Ovary (tissue), 9 donors: Measurements from ENCODE around the gene TMEFF2. TPM values are rescaled to one million over a fixed set of nuclear protein-coding genes. Genes with fewer than 3 reads are reported as not detected.

Source experiments
- DNase-seq, 5 donors: peaks; one replicate each; pipeline ENCODE4 v3.0.0-alpha.2; 2019 to 2020
- H3K27ac ChIP-seq, 2 donors: fragments of 200-600 bp; one replicate each; pipeline versions ENCODE4 v1.5.1 to v1.8.0; 2019 to 2022
- H3K27me3 ChIP-seq: fragments of 200-600 bp; one replicate; pipeline ENCODE4 v1.8.0; 2022
- H3K36me3 ChIP-seq: fragments of 200-600 bp; sonication (generic); one replicate; pipeline ENCODE4 v1.5.1; 2019
- H3K4me1 ChIP-seq: one replicate; pipeline ENCODE4 v1.8.1; 2013; ENCODE audit warnings: mild to moderate bottlenecking, moderate library complexity; ENCODE audit not compliant: insufficient read depth
- H3K4me3 ChIP-seq: fragments of 200-600 bp; sonication (generic); one replicate; pipeline ENCODE4 v1.5.1; 2017
- H3K9me3 ChIP-seq, 2 donors: fragments of 200-600 bp in 1 of 2; sonication (generic) in 1 of 2; one replicate each; pipeline versions ENCODE4 v1.5.1 to v1.8.1; 2013 to 2019; ENCODE audit warnings: mild to moderate bottlenecking in 1 of 2, moderate library complexity in 1 of 2
- EP300 ChIP-seq: sonication (generic); formaldehyde crosslinking; IDR thresholded peaks from one replicate; pipeline ENCODE4 v1.6.1; 2017; ENCODE audit warnings: antibody characterized with exemption
- POLR2A ChIP-seq: fragments of 450-650 bp; IDR thresholded peaks from one replicate; pipeline ENCODE4 v1.6.1; 2017; ENCODE audit warnings: antibody characterized with exemption, mild to moderate bottlenecking, moderate library complexity
- WGBS, 3 donors: extraction: QIAGEN DNeasy Blood & Tissue Kit in 1 of 3; methylation state at CpG; one replicate each; pipeline versions ENCODE4 v1.1.5 to v1.1.7; 2013 to 2017; 5-methylcytosine and 5-hydroxymethylcytosine counted together
- intact Hi-C, 4 donors: fragments of 100-400 bp; cut with DNase I; formaldehyde crosslinking; loops; one replicate each; pipeline versions ENCODE4 v1.11.0 to v1.15.1; 2022 to 2023
- polyA plus RNA-seq, 2 donors: library from polyadenylated mRNA; stranded (reverse); fragments of 200-250 nt in 1 of 2; fragments of 350-450 nt in 1 of 2; fragmentation: Illumina TruSeq in 1 of 2; extraction: RNeasy Lipid Tissue Mini Kit (QIAGEN cat#74804) in 1 of 2; gene quantifications; one replicate each; pipeline ENCODE4 v1.2.3, GENCODE V29; 2013 to 2014
- total RNA-seq, 7 donors: library from RNA; depleted of rRNA in 2 of 7; stranded (reverse); fragments of >200 nt in 2 of 7; fragmentation: NEBNext Ultra II Directional in 3 of 7; extraction: Animal tissue kit (Norgen Biotek cat#: 25700) in 3 of 7; gene quantifications; one replicate each; pipeline versions ENCODE4 v1.1.0 to v1.2.4, GENCODE V29; 2016 to 2023
- TF ChIP-seq, protein P1 (sequence below), 3 donors: fragments of 450-650 bp in 2 of 3; fragments of 200-600 bp in 1 of 3; IDR thresholded peaks; one replicate each; pipeline versions ENCODE4 v1.5.1 to v1.8.0; 2016 to 2022; ENCODE audit warnings: antibody characterized with exemption in 3 of 3, mild to moderate bottlenecking in 1 of 3
- donor health status: DM: no; HTN: no; CAD: no; lungs with moderate emphysema.
- donor health status: DM: no; HTN: no; CAD: no.
- donor health status: Bipolar disorder and iron deficiency.
- donor health status: DM: yes; HTN: yes; CAD: no.
- donor health status: DM: no; HTN: no; CAD: no.
- donor health status: DM: yes; HTN: yes; CAD: no.

The TMEFF2 gene
- total and polyA plus RNA-seq, 9 donors = 0.05 to 0.34 (median 0.08) TPM; not detected in 5

DNA sequence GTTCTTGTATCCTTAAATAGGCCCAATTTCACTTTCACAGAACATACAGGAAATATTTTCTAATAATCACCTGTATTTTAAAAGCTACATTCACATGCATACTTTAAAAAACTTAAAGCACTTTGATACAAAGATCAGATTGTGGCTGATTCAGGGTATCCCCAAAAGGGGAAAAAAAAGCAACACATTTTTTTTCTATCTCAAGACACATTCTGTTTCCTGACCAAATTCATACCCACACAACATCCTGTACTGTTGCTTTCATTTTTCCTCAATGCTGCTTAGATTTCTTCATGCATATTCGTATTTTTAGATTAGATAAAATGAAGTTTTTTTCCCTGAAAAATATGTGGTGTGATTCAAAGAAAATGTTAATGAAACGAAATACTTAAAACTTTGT, 122.5 kb downstream of the TMEFF2 start:
- 22 to 28% (median 27%) methylated on average over 2 of the region's 2 CpGs for WGBS, 3 donors
- intact Hi-C loops = no loop called here
- no peaks in the 10 kb centered on the region for H3K27me3 ChIP-seq
- no peaks in the 10 kb centered on the region for H3K36me3 ChIP-seq
- H3K4me3 ChIP-seq = no peak overlapping the region
- H3K9me3 ChIP-seq = no peaks in the 10 kb centered on the region
- DNase-seq = no peak
- H3K27ac ChIP-seq = no peak overlapping the region
- H3K4me1 ChIP-seq = no peaks in the 10 kb centered on the region
- TF ChIP-seq POLR2A = no peak
- TF ChIP-seq EP300 = no peak
- TF ChIP-seq, protein P1, sequence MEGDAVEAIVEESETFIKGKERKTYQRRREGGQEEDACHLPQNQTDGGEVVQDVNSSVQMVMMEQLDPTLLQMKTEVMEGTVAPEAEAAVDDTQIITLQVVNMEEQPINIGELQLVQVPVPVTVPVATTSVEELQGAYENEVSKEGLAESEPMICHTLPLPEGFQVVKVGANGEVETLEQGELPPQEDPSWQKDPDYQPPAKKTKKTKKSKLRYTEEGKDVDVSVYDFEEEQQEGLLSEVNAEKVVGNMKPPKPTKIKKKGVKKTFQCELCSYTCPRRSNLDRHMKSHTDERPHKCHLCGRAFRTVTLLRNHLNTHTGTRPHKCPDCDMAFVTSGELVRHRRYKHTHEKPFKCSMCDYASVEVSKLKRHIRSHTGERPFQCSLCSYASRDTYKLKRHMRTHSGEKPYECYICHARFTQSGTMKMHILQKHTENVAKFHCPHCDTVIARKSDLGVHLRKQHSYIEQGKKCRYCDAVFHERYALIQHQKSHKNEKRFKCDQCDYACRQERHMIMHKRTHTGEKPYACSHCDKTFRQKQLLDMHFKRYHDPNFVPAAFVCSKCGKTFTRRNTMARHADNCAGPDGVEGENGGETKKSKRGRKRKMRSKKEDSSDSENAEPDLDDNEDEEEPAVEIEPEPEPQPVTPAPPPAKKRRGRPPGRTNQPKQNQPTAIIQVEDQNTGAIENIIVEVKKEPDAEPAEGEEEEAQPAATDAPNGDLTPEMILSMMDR (IDR thresholded peaks at IDR 0.05) = no peak

DNA sequence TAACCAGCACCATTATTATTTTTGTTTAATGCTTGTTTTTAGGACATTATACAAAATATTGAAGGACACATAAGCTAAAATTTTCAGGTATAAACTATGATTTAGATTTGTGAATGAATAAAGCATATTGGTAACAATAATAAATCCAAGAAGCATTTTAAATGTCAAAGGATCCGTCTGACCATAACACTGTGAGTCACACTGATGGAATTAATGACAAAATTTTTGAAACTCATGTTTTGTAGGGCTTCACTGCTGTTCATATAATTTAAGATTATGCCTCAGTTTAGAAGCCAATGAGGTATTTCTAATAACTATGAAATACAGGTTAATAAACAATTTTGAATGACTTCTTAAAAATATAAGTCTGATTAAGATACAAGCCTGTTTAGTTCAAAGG, 124.6 kb downstream of the TMEFF2 start:
- intact Hi-C loops = no loop called here
- no peaks in the 10 kb centered on the region for H3K9me3 ChIP-seq
- no peak overlapping the region for H3K27ac ChIP-seq
- no peak for DNase-seq
- TF ChIP-seq POLR2A = no peak
- TF ChIP-seq EP300 = no peak
- TF ChIP-seq, protein P1 (IDR thresholded peaks at IDR 0.05) = no peak
- no peaks in the 10 kb centered on the region for H3K36me3 ChIP-seq
- 47 to 67% (median 61%) methylated on average over 1 of the region's 1 CpG for WGBS, 3 donors
- no peaks in the 10 kb centered on the region for H3K4me1 ChIP-seq
- no peaks in the 10 kb centered on the region for H3K27me3 ChIP-seq
- no peak overlapping the region for H3K4me3 ChIP-seq

DNA sequence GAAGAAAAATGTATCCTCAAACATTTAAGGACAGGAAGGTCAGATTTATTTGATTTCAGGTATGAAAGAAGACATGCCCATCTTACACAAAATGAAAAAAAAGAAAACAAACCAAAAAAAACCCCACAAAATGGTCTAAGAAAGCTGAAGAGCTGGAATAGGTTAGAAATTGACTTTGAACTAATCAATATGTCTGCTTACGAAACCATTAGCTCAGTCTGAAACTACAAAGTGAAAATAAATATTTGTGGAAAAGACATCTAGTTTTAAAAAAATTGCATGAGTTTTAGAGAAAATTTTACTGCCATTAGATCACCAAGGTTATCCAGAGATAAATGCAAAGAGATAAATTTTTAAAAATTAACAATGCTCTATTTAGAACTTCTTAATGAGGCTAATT, 125.3 kb downstream of the TMEFF2 start:
- H3K27me3 ChIP-seq = no peaks in the 10 kb centered on the region
- intact Hi-C loops = no loop called here
- no peak overlapping the region for H3K4me3 ChIP-seq
- TF ChIP-seq, protein P1 (IDR thresholded peaks at IDR 0.05) = no peak
- no peak for TF ChIP-seq POLR2A
- TF ChIP-seq EP300 = no peak
- no peaks in the 10 kb centered on the region for H3K9me3 ChIP-seq
- no peaks in the 10 kb centered on the region for H3K36me3 ChIP-seq
- WGBS, 3 donors = 93 to 100% (median 97%) methylated on average over 1 of the region's 1 CpG
- DNase-seq = no peak
- no peaks in the 10 kb centered on the region for H3K4me1 ChIP-seq
- H3K27ac ChIP-seq = no peak overlapping the region

DNA sequence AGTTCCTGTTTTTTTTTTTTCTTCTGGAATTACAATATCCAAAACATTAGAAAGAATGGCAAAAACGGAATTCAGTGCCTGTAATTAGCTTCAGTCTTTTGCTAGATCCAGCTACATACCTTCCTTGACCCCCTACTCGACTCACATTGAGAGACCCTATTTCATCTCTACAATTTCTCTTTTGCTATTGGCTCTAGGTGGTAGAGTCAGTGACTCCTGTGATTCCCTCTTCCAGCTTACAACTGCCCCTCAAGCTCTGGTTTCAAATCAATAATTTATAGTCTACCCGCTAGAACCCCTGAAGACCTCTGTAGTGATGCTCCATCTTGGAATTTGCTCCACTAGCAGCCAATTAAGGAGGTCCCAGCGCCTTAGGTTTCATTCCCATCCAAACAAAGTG, 125.8 kb downstream of the TMEFF2 start:
- Histone ChIP-seq H3K9me3 (no peaks in the 10 kb centered on the region), H3K4me1 (no peaks in the 10 kb centered on the region), H3K4me3 (no peak overlapping the region), H3K27me3 (no peaks in the 10 kb centered on the region), H3K27ac (no peak overlapping the region), H3K36me3 (no peaks in the 10 kb centered on the region)
- DNase-seq = no peak
- intact Hi-C loops = no loop called here
- TF ChIP-seq, protein P1 (IDR thresholded peaks at IDR 0.05) = no peak
- TF ChIP-seq EP300 = no peak
- TF ChIP-seq POLR2A = no peak
- WGBS, 3 donors = 87 to 88% (median 87%) methylated on average over 4 of the region's 4 CpGs

DNA sequence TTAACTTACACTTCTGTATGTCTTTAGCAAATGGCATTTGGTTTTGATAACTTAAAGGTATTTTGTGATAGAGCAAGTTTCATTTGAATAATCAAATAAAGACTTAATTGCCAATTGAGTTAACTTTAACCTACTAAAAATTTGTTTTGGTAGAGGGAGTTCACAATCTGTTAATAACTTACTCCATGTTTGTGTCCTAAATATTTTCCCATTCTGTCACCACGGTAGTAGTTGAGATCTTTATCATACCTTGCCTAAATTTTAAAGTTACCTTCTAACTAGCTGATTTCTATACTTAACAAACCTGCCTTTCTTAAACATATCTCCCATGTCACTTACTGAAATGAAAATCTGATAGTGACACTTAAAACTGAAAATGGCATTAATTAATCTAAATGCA, 127.1 kb downstream of the TMEFF2 start:
- Histone ChIP-seq H3K4me1 (no peaks in the 10 kb centered on the region), H3K27ac (no peak overlapping the region), H3K27me3 (no peaks in the 10 kb centered on the region), H3K9me3 (no peaks in the 10 kb centered on the region), H3K4me3 (no peak overlapping the region), H3K36me3 (no peaks in the 10 kb centered on the region)
- TF ChIP-seq EP300 (no peak), POLR2A (no peak)
- TF ChIP-seq, protein P1 (IDR thresholded peaks at IDR 0.05) = no peak
- no peak for DNase-seq
- intact Hi-C loops = no loop called here
- WGBS, 3 donors = 52 to 57% (median 53%) methylated on average over 1 of the region's 1 CpG
